ENCODE data around the gene ACOXL.

Gene ACOXL

GRCh38 chr2:111050701-111051376, 318.5 kb downstream of the ACOXL start:
- Histone ChIP-seq H3K36me3 (ENCODE audit: control insufficient read depth in 2 of 2, insufficient read depth in 1 of 2, low read length in 2 of 2) (no peaks in the 10 kb centered on the region), H3K4me3 (ENCODE audit: low read depth, low read length) (no peak overlapping the region), H3K9me3 (ENCODE audit: control insufficient read depth, insufficient read depth, low read depth, low read length) (no peaks in the 10 kb centered on the region), H3K4me1 (ENCODE audit: control insufficient read depth, insufficient read depth, low read length) (peaks cover 16% of the 10 kb centered on the region), H3K27ac (ENCODE audit: extremely low read depth, low read depth, low read length) (no peak overlapping the region)
- ChIA-PET POLR2A (no interaction called here), CTCF (interaction anchor here (0.6 kb wide), 2 partner anchors 160 to 357 kb away, joined by 3 read pairs; no protein-coding TSS in a partner anchor)
- no peak for TF ChIP-seq SP7 (tag by site-specific recombination; IDR thresholded peaks at IDR 0.05)
- no peak for TF ChIP-seq PRDM10 (tag by site-specific recombination; IDR thresholded peaks at IDR 0.05)
- no peak for TF ChIP-seq ZSCAN5A (tag by site-specific recombination; IDR thresholded peaks at IDR 0.05)
- no peak for TF ChIP-seq ZNF175 (tag by site-specific recombination; IDR thresholded peaks at IDR 0.05)

- POLR2A ChIA-PET, result no interaction called here
- Histone ChIP-seq H3K36me3 (ENCODE audit: control insufficient read depth in 2 of 2, insufficient read depth in 1 of 2, low read length in 2 of 2) (no peaks in the 10 kb centered on the region), H3K4me3 (ENCODE audit: low read depth, low read length) (no peak overlapping the region), H3K4me1 (ENCODE audit: control insufficient read depth, insufficient read depth, low read length) (peaks cover 16% of the 10 kb centered on the region), H3K9me3 (ENCODE audit: control insufficient read depth, insufficient read depth, low read depth, low read length) (no peaks in the 10 kb centered on the region), H3K27ac (ENCODE audit: extremely low read depth, low read depth, low read length) (no peak overlapping the region)
- CTCF ChIA-PET, result no interaction called here
- TF ChIP-seq ZNF416 (tag by site-specific recombination; IDR thresholded peaks at IDR 0.05) (no peak), ZNF677 (tag by site-specific recombination; IDR thresholded peaks at IDR 0.05) (no peak), ZNF302 (tag by site-specific recombination; IDR thresholded peaks at IDR 0.05; ENCODE audit: low read depth) (no peak), MZF1 (tag by site-specific recombination; IDR thresholded peaks at IDR 0.05; ENCODE audit: borderline replicate concordance) (no peak), KLF9 (tag by site-specific recombination; IDR thresholded peaks at IDR 0.05; ENCODE audit: low read depth) (no peak), ZNF529 (tag by site-specific recombination; IDR thresholded peaks at IDR 0.05; ENCODE audit: insufficient replicate concordance) (no peak), ZNF48 (tag by site-specific recombination; IDR thresholded peaks at IDR 0.05) (no peak), ZNF112 (tag by site-specific recombination; IDR thresholded peaks at IDR 0.05) (no peak), ZNF792 (tag by site-specific recombination; IDR thresholded peaks at IDR 0.05) (no peak), GLIS2 (tag by site-specific recombination; IDR thresholded peaks at IDR 0.05) (no peak), FEZF1 (tag by site-specific recombination; IDR thresholded peaks at IDR 0.05) (no peak), ZNF777 (tag by site-specific recombination; IDR thresholded peaks at IDR 0.05; ENCODE audit: borderline replicate concordance) (no peak), ZNF837 (tag by site-specific recombination; IDR thresholded peaks at IDR 0.05) (no peak), ZNF670 (tag by site-specific recombination; IDR thresholded peaks at IDR 0.05; ENCODE audit: low read depth) (no peak)
Measured at GRCh38 chr2:111052621-111053020, 320.2 kb downstream of the ACOXL start.

GRCh38 chr2:111053266-111053665, 320.9 kb downstream of the ACOXL start:
- ChIA-PET POLR2A (no interaction called here), CTCF (no interaction called here)
- H3K27ac ChIP-seq (ENCODE audit: extremely low read depth, low read depth, low read length), result no peak overlapping the region
- no peaks in the 10 kb centered on the region for H3K9me3 ChIP-seq (ENCODE audit: control insufficient read depth, insufficient read depth, low read depth, low read length)
- TF ChIP-seq ZFP37 (tag by site-specific recombination; IDR thresholded peaks at IDR 0.05) (no peak), SP3 (tag by site-specific recombination; IDR thresholded peaks at IDR 0.05) (no peak), ZNF658 (tag by site-specific recombination; IDR thresholded peaks at IDR 0.05) (no peak), ZNF510 (tag by site-specific recombination; IDR thresholded peaks at IDR 0.05; ENCODE audit: insufficient replicate concordance) (no peak)
- peaks cover 16% of the 10 kb centered on the region for H3K4me1 ChIP-seq (ENCODE audit: control insufficient read depth, insufficient read depth, low read length)
- H3K4me3 ChIP-seq (ENCODE audit: low read depth, low read length), result no peak overlapping the region
- H3K36me3 ChIP-seq (ENCODE audit: control insufficient read depth in 2 of 2, insufficient read depth in 1 of 2, low read length in 2 of 2), result no peaks in the 10 kb centered on the region

All from HEK293 (cell line).